HG03064 (cell line): ENCODE measurements around the gene MARCHF9.

Source experiments
- ATAC-seq: cut with Tn5 transposase; IDR thresholded peaks from one replicate; pipeline ENCODE4 v1.9.1; 2021; ENCODE audit warnings: low read depth; ENCODE audit not compliant: unreplicated experiment

MARCHF9 gene

GRCh38 chr12:57782608-57783465, 27.9 kb downstream of the MARCHF9 start, which contains the start of gene TSFM:
TSS of gene TSFM (plus strand) at chr12:57782787. CDS start at chr12:57782802, 15 bp downstream.
- ATAC-seq = peak; percentile 74

GRCh38 chr12:57783466-57783801, 28.5 kb downstream of the MARCHF9 start:
- ATAC-seq = no peak

- no peak for ATAC-seq
These were observed 29.0 kb downstream of the MARCHF9 start for GRCh38 chr12:57783861-57784260.

GRCh38 chr12:57793920-57794319, 39.0 kb downstream of the MARCHF9 start:
- no peak for ATAC-seq

GRCh38 chr12:57795354-57795753, 40.5 kb downstream of the MARCHF9 start:
- ATAC-seq = no peak

GRCh38 chr12:57796996-57797395, 42.1 kb downstream of the MARCHF9 start:
- no peak for ATAC-seq

GRCh38 chr12:57797933-57798332, 43.0 kb downstream of the MARCHF9 start:
- no peak for ATAC-seq

GRCh38 chr12:57800965-57801364, 46.1 kb downstream of the MARCHF9 start:
- no peak for ATAC-seq

GRCh38 chr12:57802607-57803006, 47.7 kb downstream of the MARCHF9 start:
- ATAC-seq = no peak

- ATAC-seq = no peak
These were observed 48.5 kb downstream of the MARCHF9 start for GRCh38 chr12:57803319-57803893.

- ATAC-seq = no peak
These were observed 51.8 kb downstream of the MARCHF9 start for GRCh38 chr12:57806677-57807076.

GRCh38 chr12:57807285-57807684, 52.4 kb downstream of the MARCHF9 start:
- ATAC-seq = no peak

GRCh38 chr12:57808351-57808750, 53.4 kb downstream of the MARCHF9 start:
- no peak for ATAC-seq

GRCh38 chr12:57809425-57809824, 54.5 kb downstream of the MARCHF9 start:
- no peak for ATAC-seq
